HL-60 (cell line): ENCODE data around the gene CHMP1A.

Experiments
- DNase-seq, 2 experiments: peaks; one replicate each; pipeline ENCODE4 v3.0.0-alpha.2; 2010 to 2020; ENCODE audit warnings: low read depth in 1 of 2, low spot score in 1 of 2
- H3K27ac ChIP-seq: fragments of 250-450 bp; sonication (Bioruptor Pico); replicated peaks from 2 replicates; pipeline ENCODE4 v1.5.1; 2020; ENCODE audit warnings: mild to moderate bottlenecking, moderate library complexity
- H3K27me3 ChIP-seq: fragments of 250-450 bp; sonication (Bioruptor Pico); 2 replicates; pipeline ENCODE4 v1.5.1; 2021; ENCODE audit warnings: mild to moderate bottlenecking, moderate library complexity; ENCODE audit not compliant: insufficient read depth, poor library complexity, severe bottlenecking
- H3K4me3 ChIP-seq: replicated peaks from 2 replicates; pipeline ENCODE4 v1.5.1; 2011; ENCODE audit warnings: mild to moderate bottlenecking, control low read depth, low read length; ENCODE audit not compliant: insufficient read depth
- CTCF ChIP-seq: IDR thresholded peaks from one replicate; pipeline ENCODE4 v1.5.1; 2011; ENCODE audit warnings: low read length, control low read depth, inconsistent platforms; ENCODE audit not compliant: insufficient read depth
- GABPA ChIP-seq: IDR thresholded peaks from 2 replicates; pipeline ENCODE4 v1.6.1; 2012; ENCODE audit warnings: low read depth
- POLR2AphosphoS5 ChIP-seq: IDR thresholded peaks from 2 replicates; pipeline ENCODE4 v1.6.1; 2012; ENCODE audit warnings: low read depth
- SPI1 ChIP-seq: IDR thresholded peaks from 2 replicates; pipeline ENCODE4 v1.6.1; 2012; ENCODE audit warnings: low read depth, mild to moderate bottlenecking, borderline replicate concordance
- TF ChIP-seq, protein P1 (sequence below): IDR thresholded peaks from 2 replicates; pipeline ENCODE4 v1.6.1; 2012; ENCODE audit warnings: low read depth; ENCODE audit not compliant: insufficient replicate concordance

Gene CHMP1A

GRCh38 chr16:89610108-89610453 is 47.4 kb downstream of the CHMP1A start:
- Histone ChIP-seq H3K27me3 (no peaks in the 10 kb centered on the region), H3K27ac (no peak overlapping the region), H3K4me3 (no peak overlapping the region)
- TF ChIP-seq SPI1 = no peak
- no peak for TF ChIP-seq CTCF
- TF ChIP-seq, protein P1, sequence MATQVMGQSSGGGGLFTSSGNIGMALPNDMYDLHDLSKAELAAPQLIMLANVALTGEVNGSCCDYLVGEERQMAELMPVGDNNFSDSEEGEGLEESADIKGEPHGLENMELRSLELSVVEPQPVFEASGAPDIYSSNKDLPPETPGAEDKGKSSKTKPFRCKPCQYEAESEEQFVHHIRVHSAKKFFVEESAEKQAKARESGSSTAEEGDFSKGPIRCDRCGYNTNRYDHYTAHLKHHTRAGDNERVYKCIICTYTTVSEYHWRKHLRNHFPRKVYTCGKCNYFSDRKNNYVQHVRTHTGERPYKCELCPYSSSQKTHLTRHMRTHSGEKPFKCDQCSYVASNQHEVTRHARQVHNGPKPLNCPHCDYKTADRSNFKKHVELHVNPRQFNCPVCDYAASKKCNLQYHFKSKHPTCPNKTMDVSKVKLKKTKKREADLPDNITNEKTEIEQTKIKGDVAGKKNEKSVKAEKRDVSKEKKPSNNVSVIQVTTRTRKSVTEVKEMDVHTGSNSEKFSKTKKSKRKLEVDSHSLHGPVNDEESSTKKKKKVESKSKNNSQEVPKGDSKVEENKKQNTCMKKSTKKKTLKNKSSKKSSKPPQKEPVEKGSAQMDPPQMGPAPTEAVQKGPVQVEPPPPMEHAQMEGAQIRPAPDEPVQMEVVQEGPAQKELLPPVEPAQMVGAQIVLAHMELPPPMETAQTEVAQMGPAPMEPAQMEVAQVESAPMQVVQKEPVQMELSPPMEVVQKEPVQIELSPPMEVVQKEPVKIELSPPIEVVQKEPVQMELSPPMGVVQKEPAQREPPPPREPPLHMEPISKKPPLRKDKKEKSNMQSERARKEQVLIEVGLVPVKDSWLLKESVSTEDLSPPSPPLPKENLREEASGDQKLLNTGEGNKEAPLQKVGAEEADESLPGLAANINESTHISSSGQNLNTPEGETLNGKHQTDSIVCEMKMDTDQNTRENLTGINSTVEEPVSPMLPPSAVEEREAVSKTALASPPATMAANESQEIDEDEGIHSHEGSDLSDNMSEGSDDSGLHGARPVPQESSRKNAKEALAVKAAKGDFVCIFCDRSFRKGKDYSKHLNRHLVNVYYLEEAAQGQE = no peak
- TF ChIP-seq POLR2AphosphoS5 = no peak
- TF ChIP-seq GABPA = no peak
- DNase-seq = no peak

GRCh38 chr16:89607937-89608740 is 49.4 kb downstream of the CHMP1A start:
- no peak overlapping the region for H3K4me3 ChIP-seq
- no peak overlapping the region for H3K27ac ChIP-seq
- no peak for DNase-seq
- no peak for TF ChIP-seq SPI1
- TF ChIP-seq, protein P1 = no peak
- no peak for TF ChIP-seq CTCF
- TF ChIP-seq POLR2AphosphoS5 = no peak
- no peak for TF ChIP-seq GABPA
- H3K27me3 ChIP-seq = no peaks in the 10 kb centered on the region

- Histone ChIP-seq H3K27ac (no peak overlapping the region), H3K27me3 (no peaks in the 10 kb centered on the region), H3K4me3 (no peak overlapping the region)
- TF ChIP-seq CTCF (no peak), SPI1 (no peak), GABPA (no peak), POLR2AphosphoS5 (no peak)
- TF ChIP-seq, protein P1 = no peak
- DNase-seq = no peak
Measured at GRCh38 chr16:89607453-89607852, 50.1 kb downstream of the CHMP1A start.
